IMR-90 (cell line): ENCODE data around the gene KANK3. TPM values are rescaled to one million over a fixed set of nuclear protein-coding genes. Genes with fewer than 3 reads are reported as not detected.

Experiments
- ATAC-seq: fragments of 200-7000 bp; cut with Tn5 transposase; 2 replicates; pipeline ENCODE4 v1.9.1; 2020; ENCODE audit warnings: low read depth, mild to moderate bottlenecking, moderate library complexity
- BruUV-seq: library from RNA; stranded (reverse); fragments of 400-500 nt; replicated peaks from 2 replicates; lab custom pipeline; 2021; lab: Mats Ljungman, UMichigan
- CTCF ChIA-PET: fragments of 300-600 bp; formaldehyde crosslinking; extraction: SDS; loops from one replicate; lab custom pipeline; 2021; ENCODE audit warnings: antibody characterized with exemption; lab: Yijun Ruan, JAX
- POLR2A ChIA-PET: fragments of 300-600 bp; sonication (Branson Sonifier 250); formaldehyde crosslinking; loops from one replicate; lab custom pipeline; 2022; ENCODE audit warnings: antibody characterized with exemption; ENCODE audit not compliant: unreplicated experiment; lab: Charles Lee
- DNase-seq: peaks from one replicate; pipeline ENCODE4 v3.0.0; 2013
- H2AFZ ChIP-seq: replicated peaks from 2 replicates; pipeline ENCODE3; 2013; ENCODE audit warnings: low read length, mild to moderate bottlenecking; ENCODE audit not compliant: poor library complexity
- H2AK5ac ChIP-seq: 2 replicates; pipeline ENCODE4 v1.6.1; 2013; ENCODE audit warnings: low read depth, low read length, inconsistent platforms
- H2AK9ac ChIP-seq: replicated peaks from 2 replicates; pipeline ENCODE3; 2013; ENCODE audit warnings: mild to moderate bottlenecking, low read depth, low read length, moderate library complexity; ENCODE audit not compliant: poor library complexity
- H2BK120ac ChIP-seq: 2 replicates; pipeline ENCODE4 v1.6.1; 2013; ENCODE audit warnings: low read depth, low read length, inconsistent platforms
- H2BK15ac ChIP-seq: 3 replicates; pipeline ENCODE4 v1.6.1; 2013; ENCODE audit warnings: low read depth, low read length, inconsistent platforms
- H2BK20ac ChIP-seq: 2 replicates; pipeline ENCODE4 v1.6.1; 2013; ENCODE audit warnings: low read depth, mild to moderate bottlenecking, inconsistent platforms, low read length, moderate library complexity
- H2BK5ac ChIP-seq: 2 replicates; pipeline ENCODE4 v1.6.1; 2013; ENCODE audit warnings: mild to moderate bottlenecking, low read depth, low read length, inconsistent platforms; ENCODE audit not compliant: poor library complexity, severe bottlenecking
- H3K14ac ChIP-seq: replicated peaks from 2 replicates; pipeline ENCODE4 v1.6.1; 2013; ENCODE audit warnings: low read depth, low read length, inconsistent platforms
- H3K18ac ChIP-seq: 2 replicates; pipeline ENCODE4 v1.6.1; 2013; ENCODE audit warnings: low read depth, low read length, control low read depth
- H3K23ac ChIP-seq: 2 replicates; pipeline ENCODE4 v1.6.1; 2013; ENCODE audit warnings: low read depth, low read length, inconsistent platforms
- H3K27ac ChIP-seq: 2 replicates; pipeline ENCODE4 v1.5.1; 2013; ENCODE audit warnings: mild to moderate bottlenecking, control low read depth, low read length; ENCODE audit not compliant: insufficient read depth
- H3K27me3 ChIP-seq: 2 replicates; pipeline ENCODE4 v1.6.1; 2013; ENCODE audit warnings: low read length; ENCODE audit not compliant: control insufficient read depth, insufficient read depth
- H3K36me3 ChIP-seq: 2 replicates; pipeline ENCODE4 v1.6.1; 2013; ENCODE audit warnings: low read length, mixed read lengths; ENCODE audit not compliant: control insufficient read depth, insufficient read depth
- H3K4ac ChIP-seq: 2 replicates; pipeline ENCODE4 v1.6.1; 2013; ENCODE audit warnings: low read depth, low read length, inconsistent platforms
- H3K4me1 ChIP-seq: 2 replicates; pipeline ENCODE4 v1.6.1; 2013; ENCODE audit warnings: low read length, mixed read lengths; ENCODE audit not compliant: control insufficient read depth, insufficient read depth
- H3K4me2 ChIP-seq: 2 replicates; pipeline ENCODE4 v1.6.1; 2013; ENCODE audit warnings: low read depth, mild to moderate bottlenecking, control low read depth, low read length, moderate library complexity
- H3K4me3 ChIP-seq: 2 replicates; pipeline ENCODE4 v1.5.1; 2013; ENCODE audit warnings: low read depth, mild to moderate bottlenecking, control low read depth, low read length, moderate library complexity; ENCODE audit not compliant: insufficient read depth
- H3K56ac ChIP-seq: 2 replicates; pipeline ENCODE4 v1.6.1; 2013; ENCODE audit warnings: low read length, inconsistent platforms; ENCODE audit not compliant: insufficient read depth; ENCODE audit errors: extremely low read depth
- H3K79me1 ChIP-seq, 2 experiments: 2 replicates each; pipeline ENCODE4 v1.6.1; 2013; ENCODE audit warnings: low read length in 2 of 2, inconsistent platforms in 1 of 2, low read depth in 1 of 2
- H3K9ac ChIP-seq: 2 replicates; pipeline ENCODE4 v1.6.1; 2013; ENCODE audit warnings: low read depth, low read length, control low read depth
- H3K9me1 ChIP-seq: 2 replicates; pipeline ENCODE4 v1.6.1; 2013; ENCODE audit warnings: low read length, inconsistent platforms; ENCODE audit not compliant: insufficient read depth
- H3K9me3 ChIP-seq: 2 replicates; pipeline ENCODE4 v1.6.1; 2013; ENCODE audit warnings: low read length; ENCODE audit not compliant: control insufficient read depth, insufficient read depth
- H4K20me1 ChIP-seq: 2 replicates; pipeline ENCODE4 v1.6.1; 2013; ENCODE audit warnings: low read length, inconsistent platforms; ENCODE audit not compliant: insufficient read depth
- H4K5ac ChIP-seq: 2 replicates; pipeline ENCODE4 v1.6.1; 2013; ENCODE audit warnings: mild to moderate bottlenecking, low read depth, low read length, control low read depth
- H4K8ac ChIP-seq, 2 experiments: 2 replicates each; pipeline ENCODE4 v1.6.1; 2013; ENCODE audit warnings: low read depth in 2 of 2, low read length in 2 of 2, control low read depth in 1 of 2, inconsistent platforms in 1 of 2
- H4K91ac ChIP-seq: 2 replicates; pipeline ENCODE4 v1.6.1; 2013; ENCODE audit warnings: low read depth, low read length, inconsistent platforms; ENCODE audit not compliant: insufficient read depth
- CEBPB ChIP-seq: IDR thresholded peaks from 2 replicates; pipeline ENCODE4 v1.6.1; 2012; ENCODE audit warnings: low read depth, low read length, improper control_type of control experiment
- NFE2L2 ChIP-seq: fragments of 150-350 bp; IDR thresholded peaks from 2 replicates; pipeline ENCODE4 v1.6.1; 2016; ENCODE audit warnings: low read depth, mild to moderate bottlenecking, low read length
- RAD21 ChIP-seq: IDR thresholded peaks from 2 replicates; pipeline ENCODE4 v1.6.1; 2012; ENCODE audit warnings: low read length, improper control_type of control experiment
- RFX5 ChIP-seq: IDR thresholded peaks from 2 replicates; pipeline ENCODE4 v1.8.0; 2012; ENCODE audit warnings: low read depth, mild to moderate bottlenecking, low read length, moderate library complexity
- WGBS, 2 experiments: methylation state at CpG; one replicate each; pipeline versions ENCODE4 v1.1.5 to v1.1.7; 2013; ENCODE audit warnings: missing lambda C conversion rate in 2 of 2; ENCODE audit not compliant: insufficient read length in 1 of 2; ENCODE audit errors: extremely low coverage in 2 of 2; 5-methylcytosine and 5-hydroxymethylcytosine counted together
- dilution Hi-C: fragments of 300-500 bp; cut with HindIII; formaldehyde crosslinking; loops from one replicate; pipeline ENCODE4 v1.14.3; 2018; ENCODE audit warnings: low sequenced_read_pairs; ENCODE audit not compliant: unreplicated experiment
- in situ Hi-C: fragments of 300-500 bp; cut with MboI; formaldehyde crosslinking; loops from 3 replicates; pipeline ENCODE4 v1.14.3; 2019; ENCODE audit warnings: low sequenced_read_pairs, inconsistent platforms, mixed read lengths
- intact Hi-C: fragments of 100-400 bp; cut with micrococcal nuclease; formaldehyde crosslinking; loops from 2 replicates; pipeline ENCODE4 v1.10.0; 2022
- polyA plus RNA-seq, 3 experiments: library from polyadenylated mRNA; depleted of rRNA; stranded (reverse); fragments of >200 nt; gene quantifications; 2 replicates each; pipeline ENCODE4 v1.2.3, GENCODE V29; 2012; ENCODE audit warnings: low replicate concordance in 1 of 3
- total RNA-seq: library from RNA; depleted of rRNA; stranded (reverse); fragments of >200 nt; gene quantifications from 2 replicates; pipeline ENCODE4 v1.2.3, GENCODE V29; 2012
- TF ChIP-seq, protein P1 (sequence below): fragments of 150-350 bp; IDR thresholded peaks from 2 replicates; pipeline ENCODE4 v1.6.1; 2017; ENCODE audit warnings: mild to moderate bottlenecking, antibody characterized with exemption, low read length, low read depth

KANK3 gene
- total and polyA plus RNA-seq, 2 of the 4 experiments (the other 2 are of a cell fraction) = 0.07 TPM; not detected in 1

GRCh38 chr19:8308891-8309291, 34.2 kb downstream of the KANK3 start:
- intact Hi-C loops (no loop called here), dilution Hi-C loops (no loop called here), in situ Hi-C loops (no loop called here)
- Histone ChIP-seq H3K9me3 (no peaks in the 10 kb centered on the region), H2AK9ac (no peak overlapping the region), H3K27ac (no peak overlapping the region), H3K9me1 (peaks cover 3% of the 10 kb centered on the region), H3K4ac (no peak overlapping the region), H3K23ac (no peak overlapping the region), H3K9ac (no peak overlapping the region), H3K56ac (no peak overlapping the region), H3K18ac (no peak overlapping the region), H2BK120ac (no peak overlapping the region), H2BK5ac (no peak overlapping the region), H3K14ac (no peak overlapping the region), H3K4me3 (no peak overlapping the region), H3K36me3 (peaks cover 16% of the 10 kb centered on the region), H2BK20ac (no peak overlapping the region), H2AK5ac (no peak overlapping the region; the same call in 1 of the 2 replicates), H4K8ac (no peak overlapping the region), H3K4me1 (peaks cover 5% of the 10 kb centered on the region), H2AFZ (no peak overlapping the region), H3K4me2 (no peak overlapping the region), H4K20me1 (no peaks in the 10 kb centered on the region), H4K91ac (no peak overlapping the region), H2BK15ac (no peak overlapping the region), H3K79me1 (peaks cover 6 to 22% of the 10 kb centered on the region in 2 experiments; a peak in 3 of 4 replicates), H3K27me3 (no peaks in the 10 kb centered on the region), H4K5ac (no peak overlapping the region)
- ChIA-PET CTCF (no interaction called here), POLR2A (no interaction called here)
- WGBS, 2 experiments = 81% methylated on average over 9 of the region's 17 CpGs; no CpG with 5 or more reads in 1 of the 2 experiments
- no TSS peak for BruUV-seq
- DNase-seq = no peak
- TF ChIP-seq NFE2L2 = no peak
- TF ChIP-seq, protein P1, sequence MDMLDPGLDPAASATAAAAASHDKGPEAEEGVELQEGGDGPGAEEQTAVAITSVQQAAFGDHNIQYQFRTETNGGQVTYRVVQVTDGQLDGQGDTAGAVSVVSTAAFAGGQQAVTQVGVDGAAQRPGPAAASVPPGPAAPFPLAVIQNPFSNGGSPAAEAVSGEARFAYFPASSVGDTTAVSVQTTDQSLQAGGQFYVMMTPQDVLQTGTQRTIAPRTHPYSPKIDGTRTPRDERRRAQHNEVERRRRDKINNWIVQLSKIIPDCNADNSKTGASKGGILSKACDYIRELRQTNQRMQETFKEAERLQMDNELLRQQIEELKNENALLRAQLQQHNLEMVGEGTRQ = no peak
- no peak for TF ChIP-seq RFX5
- TF ChIP-seq RAD21 = no peak
- TF ChIP-seq CEBPB = no peak
- ATAC-seq = no peak
